Measurements from ENCODE around the gene CNR2.

GRCh38 chr1:23910144-23910543, 3.0 kb downstream of the CNR2 start:
- TF ChIP-seq CTCF (IDR thresholded peaks at IDR 0.05): no peak
- no peak for TF ChIP-seq POLR2A (IDR thresholded peaks at IDR 0.05)
